HG02885 (cell line): Measurements from ENCODE around the gene CCDC152.
"Not testable (repeated sequence)": the region's sequence is repeated elsewhere in the genome, so short reads cannot be mapped to it uniquely, and the experiment has no call there.

ENCODE experiments used
- ATAC-seq: cut with Tn5 transposase; IDR thresholded peaks from one replicate; pipeline ENCODE4 v1.9.1; 2021; ENCODE audit warnings: mild to moderate bottlenecking; ENCODE audit not compliant: unreplicated experiment, poor library complexity

CCDC152 gene

GRCh38 chr5:42842921-42843641 lies 86.5 kb downstream of the CCDC152 start:
- ATAC-seq: no peak

GRCh38 chr5:42843675-42844292 lies 87.2 kb downstream of the CCDC152 start:
- ATAC-seq: no peak

GRCh38 chr5:42844408-42844807 lies 87.8 kb downstream of the CCDC152 start:
- not testable (repeated sequence) for ATAC-seq

- ATAC-seq: no peak
Measured at GRCh38 chr5:42848545-42848944, 91.9 kb downstream of the CCDC152 start.

- no peak for ATAC-seq
Measured at GRCh38 chr5:42851481-42851880, 94.9 kb downstream of the CCDC152 start.
